GM19467 (cell line): ENCODE measurements around the gene ZNF410.
"Not testable (repeated sequence)": the region's sequence is repeated elsewhere in the genome, so short reads cannot be mapped to it uniquely, and the experiment has no call there.

Experiments
- ATAC-seq: cut with Tn5 transposase; IDR thresholded peaks from one replicate; pipeline ENCODE4 v1.9.1; 2021; ENCODE audit warnings: mild to moderate bottlenecking, moderate library complexity; ENCODE audit not compliant: unreplicated experiment

The ZNF410 gene

GRCh38 chr14:73884438-73885190 lies 2.0 kb upstream of the ZNF410 start:
- ATAC-seq: no peak

GRCh38 chr14:73887318-73887616 lies 608 bp downstream of the ZNF410 start:
- ATAC-seq: no peak

- no peak for ATAC-seq
These were observed 1.2 kb downstream of the ZNF410 start for GRCh38 chr14:73887694-73888459.

- no peak for ATAC-seq
These were observed 1.7 kb downstream of the ZNF410 start for GRCh38 chr14:73888460-73888725.

GRCh38 chr14:73888971-73889370 lies 2.3 kb downstream of the ZNF410 start:
- no peak for ATAC-seq

GRCh38 chr14:73889376-73889775 lies 2.7 kb downstream of the ZNF410 start:
- ATAC-seq: no peak

GRCh38 chr14:73894180-73894687 lies 7.6 kb downstream of the ZNF410 start:
- not testable (repeated sequence) for ATAC-seq

- ATAC-seq: no peak
These were observed 9.3 kb downstream of the ZNF410 start for GRCh38 chr14:73895939-73896338.

- no peak for ATAC-seq
These were observed 9.9 kb downstream of the ZNF410 start for GRCh38 chr14:73896521-73896920.

- ATAC-seq: no peak
These were observed 16.4 kb downstream of the ZNF410 start for GRCh38 chr14:73903028-73903427.

GRCh38 chr14:73909681-73910080 lies 23.0 kb downstream of the ZNF410 start:
- ATAC-seq: no peak

- no peak for ATAC-seq
These were observed 26.6 kb downstream of the ZNF410 start for GRCh38 chr14:73913256-73913655.

GRCh38 chr14:73916324-73916723 lies 29.7 kb downstream of the ZNF410 start:
- ATAC-seq: no peak

GRCh38 chr14:73919457-73919856 lies 32.8 kb downstream of the ZNF410 start:
- not testable (repeated sequence) for ATAC-seq

GRCh38 chr14:73924337-73924736 lies 37.7 kb downstream of the ZNF410 start:
- ATAC-seq: no peak

GRCh38 chr14:73935666-73936065 lies 49.0 kb downstream of the ZNF410 start:
- no peak for ATAC-seq

GRCh38 chr14:73936548-73936947 lies 49.9 kb downstream of the ZNF410 start:
- no peak for ATAC-seq

- no peak for ATAC-seq
These were observed 50.4 kb downstream of the ZNF410 start for GRCh38 chr14:73937012-73937411.

- ATAC-seq: no peak
These were observed 55.5 kb downstream of the ZNF410 start for GRCh38 chr14:73942180-73942579.

- no peak for ATAC-seq
These were observed 56.4 kb downstream of the ZNF410 start for GRCh38 chr14:73943083-73943482.

- no peak for ATAC-seq
These were observed 57.9 kb downstream of the ZNF410 start for GRCh38 chr14:73944432-73945158.

- ATAC-seq: no peak
These were observed 58.6 kb downstream of the ZNF410 start for GRCh38 chr14:73945159-73945670.
